Ramos (cell line): Measurements from ENCODE around the gene CHERP.
"Not testable (repeated sequence)": the region's sequence is repeated elsewhere in the genome, so short reads cannot be mapped to it uniquely, and the experiment has no call there.

ENCODE experiments used
- in situ Hi-C: fragments of 300-500 bp; cut with MboI; formaldehyde crosslinking; loops from one replicate; pipeline ENCODE4 v1.14.3; 2022; ENCODE audit warnings: low sequenced_read_pairs; ENCODE audit not compliant: unreplicated experiment

The CHERP gene

DNA sequence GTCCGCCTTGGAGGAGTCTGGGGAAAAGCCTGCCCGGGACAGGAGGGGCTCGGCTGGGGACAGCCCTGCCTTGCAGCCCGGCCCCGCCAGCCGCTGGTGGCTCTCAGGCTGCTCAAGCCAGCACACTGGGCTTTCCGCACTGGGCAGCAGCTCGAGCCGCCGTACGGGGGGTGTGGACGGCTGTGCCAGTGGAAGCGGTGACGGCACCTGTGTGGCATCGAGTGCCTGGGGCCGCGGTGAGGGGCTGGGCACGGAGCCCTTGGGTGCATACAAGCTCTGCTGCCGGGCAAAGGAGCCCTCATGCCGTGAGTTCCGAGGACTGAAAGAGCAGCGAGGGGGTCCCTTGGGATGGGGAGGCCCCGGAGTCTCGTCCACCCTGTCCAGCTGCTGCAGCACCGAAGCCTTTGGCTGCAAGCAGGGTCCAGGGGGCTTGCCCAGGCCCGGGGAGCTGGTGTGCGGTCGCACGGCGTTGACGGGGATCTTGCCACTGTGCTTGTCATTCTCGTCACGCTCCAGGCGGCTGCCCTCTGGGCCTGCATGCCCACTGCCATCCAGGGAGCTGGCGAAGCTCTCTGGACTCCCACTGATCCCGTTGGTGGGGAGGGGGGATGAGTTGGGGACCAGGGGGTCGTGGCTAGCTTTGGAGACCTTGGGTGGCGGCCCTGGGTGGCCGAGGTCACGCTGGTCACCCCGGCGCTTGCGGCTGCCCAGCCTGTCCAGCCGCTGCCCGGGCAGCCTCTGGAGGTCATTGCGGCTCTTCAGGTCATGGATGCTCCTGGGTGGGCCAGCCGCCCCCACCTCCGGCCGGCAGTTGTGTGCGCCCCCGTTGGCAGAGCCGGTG, 34.7 kb upstream of the CHERP start:
- in situ Hi-C loops: no loop called here

DNA sequence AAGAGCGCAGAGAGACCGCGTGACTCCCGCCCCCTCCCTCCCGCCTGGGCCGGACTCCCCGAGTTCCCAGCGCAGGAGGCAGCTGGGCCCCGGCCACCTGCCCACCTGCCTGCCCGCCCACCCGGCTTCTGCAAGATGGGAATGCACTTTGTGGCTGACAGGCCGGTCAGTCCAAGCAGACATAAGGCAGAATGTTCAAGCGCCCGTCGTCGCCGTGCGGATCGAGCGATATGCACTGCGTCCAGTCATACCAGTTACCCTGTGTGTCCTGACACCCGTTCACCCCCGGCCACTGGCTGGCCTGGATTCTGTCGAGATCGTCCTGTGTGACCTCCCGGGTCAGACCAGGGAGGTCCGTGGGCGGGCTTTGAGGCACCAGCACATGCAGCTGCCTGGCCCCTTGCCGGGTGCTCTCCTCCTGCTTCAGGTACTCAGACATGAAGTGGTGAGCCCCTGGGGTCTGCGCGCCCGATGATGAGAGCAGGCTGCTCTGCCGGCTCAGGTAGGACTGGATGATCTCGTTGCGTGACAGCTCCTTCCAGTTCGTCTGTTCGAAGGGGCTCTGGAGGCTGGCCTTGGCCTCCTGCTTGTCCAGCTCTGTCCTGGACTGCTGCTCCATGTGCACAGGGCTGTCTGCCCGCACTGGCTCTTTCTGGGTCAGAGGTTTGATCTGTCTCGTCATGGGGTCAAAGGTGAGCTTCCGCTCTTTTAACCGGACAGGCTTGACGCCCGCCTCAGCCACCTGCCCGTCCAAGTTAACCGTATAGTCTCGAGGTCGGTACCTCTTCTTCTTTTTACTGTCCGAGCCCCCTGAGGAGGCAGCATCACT, 33.8 kb upstream of the CHERP start:
- in situ Hi-C loops: no loop called here

DNA sequence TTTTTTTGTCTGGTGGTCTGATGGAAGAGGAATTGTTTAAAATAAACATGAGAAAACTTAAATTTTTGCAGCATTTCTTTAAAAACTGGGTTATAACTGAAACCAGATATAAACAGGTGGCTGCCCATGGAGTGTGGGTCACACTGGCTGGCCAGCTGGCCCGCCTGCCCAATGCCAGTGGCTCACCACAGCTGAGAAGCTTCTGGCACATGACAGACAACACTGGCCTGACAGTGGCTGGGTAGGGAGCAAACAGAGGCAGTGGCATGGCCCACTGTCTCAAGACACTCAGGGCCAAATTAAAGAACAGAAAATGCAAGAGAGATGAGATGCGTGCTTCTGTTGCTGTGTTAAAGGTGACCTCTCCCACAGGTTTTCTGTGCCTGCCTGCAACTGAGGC, 33.0 kb upstream of the CHERP start:
- in situ Hi-C loops: no loop called here

GRCh38 chr19:16573925-16574324, 31.7 kb upstream of the CHERP start:
- in situ Hi-C loops: no loop called here

DNA sequence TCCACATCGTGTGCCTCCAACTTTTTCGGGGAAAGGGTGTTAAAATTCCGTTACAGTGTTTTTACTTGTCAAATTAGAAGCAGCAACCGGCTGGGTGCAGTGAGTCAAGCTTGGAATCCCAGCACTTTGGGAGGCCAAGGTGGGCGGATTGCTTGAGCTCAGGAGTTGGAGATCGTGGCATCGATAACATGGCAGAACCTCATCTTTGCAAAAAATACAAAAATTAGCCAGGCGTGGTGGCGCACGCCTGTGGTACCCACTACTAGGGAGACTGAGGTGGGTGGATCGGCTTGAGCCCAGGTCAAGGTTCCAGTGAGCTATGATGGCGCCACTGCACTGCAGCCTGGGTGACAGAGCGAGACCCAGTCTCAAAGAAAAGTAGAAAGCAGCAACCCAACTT, 31.1 kb upstream of the CHERP start:
- in situ Hi-C loops: no loop called here

GRCh38 chr19:16572332-16573211, 30.3 kb upstream of the CHERP start, which contains the start of gene SLC35E1:
Gene SLC35E1 (minus strand): TSS chr19:16572415. CDS start chr19:16572364, 51 bp downstream.
- in situ Hi-C loops: no loop called here

DNA sequence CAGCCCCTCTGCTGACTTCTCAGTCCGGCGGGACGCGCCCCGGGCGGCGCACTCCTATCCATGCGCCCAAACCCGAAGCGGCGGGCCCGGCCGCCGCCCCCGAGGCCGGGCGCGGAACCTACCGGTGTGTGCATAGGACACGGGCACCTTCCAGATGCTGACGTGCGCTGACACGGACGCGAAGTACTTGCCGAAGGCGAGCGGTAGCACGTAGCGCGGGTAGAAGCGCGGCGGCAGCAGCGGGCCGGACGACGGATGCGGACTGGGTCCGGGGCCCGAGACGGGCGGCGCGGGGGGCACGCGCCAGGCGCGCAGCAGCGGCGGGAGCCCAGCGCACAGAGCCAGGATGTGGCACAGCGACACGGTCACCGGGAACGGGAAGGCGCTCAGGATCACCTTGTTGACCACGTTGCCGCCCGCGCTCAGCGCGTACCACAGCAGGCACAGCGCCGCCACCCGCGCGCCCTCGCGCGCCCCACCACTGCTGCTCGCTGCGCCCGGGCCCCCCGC, 29.6 kb upstream of the CHERP start:
- in situ Hi-C loops: no loop called here

DNA sequence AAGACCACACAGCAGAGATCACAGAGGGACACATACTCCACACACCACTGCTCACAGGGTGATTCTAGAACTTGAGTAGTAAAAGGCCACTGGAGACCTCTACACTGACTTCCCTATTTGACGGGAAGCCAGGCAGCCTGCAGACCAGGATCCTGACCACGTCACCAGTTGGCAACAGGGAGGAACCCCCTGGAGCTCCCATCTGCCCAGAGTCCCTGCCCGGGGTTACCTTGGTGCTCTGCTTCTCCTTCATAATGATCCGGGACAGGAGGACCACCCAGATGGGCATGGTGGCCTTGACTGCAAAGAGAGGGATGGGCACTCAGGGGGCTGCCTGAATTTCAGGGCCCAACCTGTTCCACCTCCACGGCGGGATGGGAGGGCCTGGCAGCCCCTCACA, 29.0 kb upstream of the CHERP start:
- in situ Hi-C loops: no loop called here

DNA sequence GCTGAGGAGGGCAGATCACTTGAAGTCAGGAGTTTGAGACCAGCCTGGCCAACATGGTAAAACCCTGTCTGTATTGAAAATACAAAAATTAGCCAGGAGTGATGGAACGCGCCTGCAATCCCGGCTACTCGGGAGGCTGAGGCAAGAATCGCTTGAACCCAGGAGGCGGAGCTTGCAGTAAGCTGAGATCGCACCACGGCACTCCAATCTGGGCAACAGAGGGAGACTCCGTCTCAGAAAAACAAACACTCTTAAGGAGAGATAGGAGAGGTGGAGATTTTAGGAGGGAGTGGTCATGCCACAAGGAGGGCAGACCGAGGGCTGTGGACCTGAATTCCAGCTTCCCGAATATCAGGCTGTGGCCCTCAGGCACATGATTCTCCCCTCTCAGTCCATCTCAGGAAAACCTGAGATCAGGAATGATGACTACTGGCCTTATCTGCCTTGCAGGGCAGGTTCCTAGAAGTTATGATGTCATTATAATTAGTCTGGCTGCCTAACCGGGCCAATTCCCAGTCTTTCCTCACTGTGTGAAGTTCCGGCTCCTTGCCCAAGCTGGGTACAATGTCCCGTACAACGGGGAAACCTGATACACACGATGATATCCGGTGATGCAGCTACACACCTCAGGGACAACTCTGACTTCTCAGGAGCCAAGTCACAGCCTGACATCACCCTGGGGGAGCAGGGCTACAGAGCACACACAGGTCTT, 27.5 kb upstream of the CHERP start:
- in situ Hi-C loops: no loop called here

DNA sequence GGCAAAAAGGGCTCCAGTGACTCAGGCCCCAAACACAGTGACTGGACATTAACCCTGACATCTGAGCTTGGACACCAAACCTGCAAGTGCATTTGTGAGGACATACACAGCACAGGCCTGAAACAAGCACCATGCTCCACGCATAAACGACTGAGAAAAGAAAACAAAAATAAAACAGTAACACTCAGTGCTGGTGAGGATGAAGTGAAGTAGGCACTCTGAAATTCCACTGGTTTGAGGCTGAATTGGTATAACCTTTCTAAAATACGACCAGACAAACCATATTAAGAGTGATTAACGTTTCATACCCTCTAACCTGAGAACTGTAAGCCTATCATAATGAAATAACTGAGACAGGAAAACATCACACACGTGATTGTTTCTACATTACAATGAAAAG, 24.5 kb upstream of the CHERP start:
- in situ Hi-C loops: no loop called here

- in situ Hi-C loops: no loop called here
These were observed 23.9 kb upstream of the CHERP start for GRCh38 chr19:16566161-16566560.

DNA sequence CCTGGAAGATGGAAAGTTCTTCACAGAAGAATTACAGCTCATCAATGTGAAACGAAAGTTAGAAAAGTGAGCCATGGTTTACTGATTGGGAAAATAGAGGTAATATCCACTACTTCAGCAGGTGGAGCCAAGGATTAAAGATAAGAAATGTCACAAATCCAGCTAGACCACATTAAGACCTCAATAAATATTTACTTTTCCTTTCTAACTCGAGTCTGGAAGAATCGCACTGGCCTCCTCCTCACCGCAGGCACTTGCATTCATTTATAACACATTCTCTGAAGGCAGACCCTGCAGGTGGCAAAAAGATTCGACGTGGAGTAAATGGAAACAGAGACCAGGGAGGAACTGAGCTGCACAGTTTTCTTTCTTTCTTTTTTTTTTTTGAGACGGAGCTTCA, 22.6 kb upstream of the CHERP start:
- in situ Hi-C loops: no loop called here

DNA sequence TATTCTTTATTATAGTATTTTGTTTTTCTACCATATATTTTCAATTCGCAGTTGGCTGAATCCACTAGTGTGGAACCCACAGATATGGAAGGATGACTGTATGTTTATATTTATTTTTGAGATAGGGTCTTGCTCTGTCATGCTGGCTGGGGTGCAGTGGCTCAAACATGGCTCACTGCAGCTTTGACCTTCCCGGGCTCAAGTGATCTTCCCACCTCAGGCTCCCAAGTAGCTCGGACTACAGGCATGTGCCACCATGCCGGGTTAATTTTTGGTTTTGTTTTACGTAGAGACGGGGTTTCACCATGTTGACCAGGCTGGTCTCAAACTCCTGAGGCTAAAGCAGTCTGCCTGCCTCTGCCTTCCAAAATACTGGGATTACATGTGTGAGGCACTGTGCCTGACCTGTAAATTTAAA, 20.4 kb upstream of the CHERP start:
- in situ Hi-C loops: no loop called here

- in situ Hi-C loops: no loop called here
These were observed 19.1 kb upstream of the CHERP start for GRCh38 chr19:16561382-16561781.

- in situ Hi-C loops: no loop called here
These were observed 17.6 kb upstream of the CHERP start for GRCh38 chr19:16559780-16560276.

DNA sequence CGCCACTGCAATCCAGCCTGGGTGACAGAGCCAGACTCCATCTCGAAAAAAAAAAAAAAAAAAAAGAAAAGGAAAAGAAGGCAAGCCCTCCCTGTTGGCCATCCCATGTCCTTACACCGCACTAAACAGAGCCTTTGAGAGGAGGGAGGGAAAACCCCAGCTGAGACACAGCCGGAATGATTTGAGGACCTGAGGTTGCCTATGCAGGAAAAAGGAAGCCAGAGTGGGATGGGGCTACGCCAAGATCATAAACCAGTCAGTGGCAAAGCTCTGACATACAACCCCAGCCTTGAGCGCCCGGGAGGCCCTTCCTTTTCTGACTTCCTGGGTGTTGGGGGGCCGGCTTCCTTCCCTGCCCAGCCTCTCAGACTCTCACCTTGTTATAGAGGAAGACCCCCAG, 12.5 kb upstream of the CHERP start:
- in situ Hi-C loops: no loop called here

DNA sequence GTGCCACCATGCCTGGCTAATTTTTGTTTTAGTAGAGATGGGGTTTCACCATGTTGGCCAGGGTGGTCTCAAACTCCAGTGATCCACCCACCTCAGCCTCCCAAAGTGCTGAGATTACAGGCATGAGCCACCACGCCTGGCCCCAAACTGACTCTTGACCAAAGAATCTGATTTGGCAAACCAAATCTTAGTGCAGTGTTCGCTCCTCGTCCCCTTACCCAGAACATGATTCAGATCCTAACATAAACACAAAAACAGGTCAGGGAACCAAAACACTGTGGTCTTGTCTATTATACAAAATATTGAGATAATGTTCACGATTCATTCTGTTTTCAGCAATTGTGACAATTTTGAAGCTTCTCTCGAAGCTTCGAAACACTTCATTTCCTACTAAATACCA, 9.7 kb upstream of the CHERP start:
- in situ Hi-C loops: not testable (repeated sequence)

DNA sequence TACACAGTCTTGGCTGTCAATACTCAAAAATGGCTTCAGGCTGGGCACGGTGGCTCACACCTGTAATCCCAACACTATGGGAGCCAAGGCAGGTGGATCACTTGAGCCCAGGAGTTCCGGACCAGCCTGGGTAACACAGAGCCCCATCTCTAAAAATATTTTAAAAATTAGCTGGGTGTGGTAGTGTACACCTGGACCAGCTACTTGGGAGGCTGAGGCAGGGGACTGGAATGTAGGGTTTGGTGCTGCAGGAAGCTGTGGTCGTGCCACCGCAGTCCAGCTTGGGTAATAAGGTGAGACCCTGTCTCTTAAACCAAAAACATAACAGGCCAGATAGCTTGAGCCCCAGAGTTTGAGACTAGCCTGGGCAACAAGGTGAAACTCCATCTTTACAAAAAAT, 6.7 kb upstream of the CHERP start:
- in situ Hi-C loops: no loop called here

DNA sequence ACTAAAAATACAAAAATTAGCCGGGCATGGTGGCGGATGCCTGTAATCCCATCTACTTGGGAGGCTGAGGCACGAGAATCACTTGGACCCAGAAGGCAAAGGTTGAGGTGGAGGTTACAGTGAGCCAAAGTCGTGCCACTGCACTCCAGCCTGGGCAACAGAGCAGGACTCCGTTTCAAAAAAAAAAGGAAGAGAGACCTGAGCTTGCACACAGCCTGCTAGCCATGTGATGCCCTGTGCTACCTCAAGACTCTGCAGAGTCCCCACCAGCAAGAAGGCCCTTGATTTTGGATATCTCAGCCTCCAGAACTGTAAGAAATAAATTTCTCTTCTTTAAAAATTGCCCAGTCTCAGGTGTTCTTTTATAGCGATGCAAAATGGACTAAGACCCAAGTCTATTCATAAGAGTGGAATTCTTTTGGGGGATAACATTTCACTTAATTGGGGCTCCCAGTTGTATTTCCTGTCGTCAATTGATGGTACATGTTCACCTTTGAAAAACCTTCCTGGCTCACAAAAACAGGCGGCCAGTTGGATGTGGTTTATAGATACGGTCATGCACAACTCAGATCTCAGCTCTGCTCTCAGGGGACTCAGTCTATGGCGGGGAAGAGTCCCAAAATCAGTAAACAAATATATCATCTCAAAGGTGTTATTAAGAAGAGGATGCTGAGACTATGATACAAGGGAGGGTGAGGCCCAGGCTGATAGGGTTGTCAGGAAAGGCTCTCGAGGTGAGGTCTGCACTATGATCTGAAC, 2.4 kb upstream of the CHERP start:
- in situ Hi-C loops: no loop called here
